Measurements from ENCODE around the gene RETREG3.
A peak's percentile ranks its signal among the peaks of the same experiment; 100 is the strongest.
"Not testable (repeated sequence)": the region's sequence is repeated elsewhere in the genome, so short reads cannot be mapped to it uniquely, and the experiment has no call there.

Gene RETREG3

DNA sequence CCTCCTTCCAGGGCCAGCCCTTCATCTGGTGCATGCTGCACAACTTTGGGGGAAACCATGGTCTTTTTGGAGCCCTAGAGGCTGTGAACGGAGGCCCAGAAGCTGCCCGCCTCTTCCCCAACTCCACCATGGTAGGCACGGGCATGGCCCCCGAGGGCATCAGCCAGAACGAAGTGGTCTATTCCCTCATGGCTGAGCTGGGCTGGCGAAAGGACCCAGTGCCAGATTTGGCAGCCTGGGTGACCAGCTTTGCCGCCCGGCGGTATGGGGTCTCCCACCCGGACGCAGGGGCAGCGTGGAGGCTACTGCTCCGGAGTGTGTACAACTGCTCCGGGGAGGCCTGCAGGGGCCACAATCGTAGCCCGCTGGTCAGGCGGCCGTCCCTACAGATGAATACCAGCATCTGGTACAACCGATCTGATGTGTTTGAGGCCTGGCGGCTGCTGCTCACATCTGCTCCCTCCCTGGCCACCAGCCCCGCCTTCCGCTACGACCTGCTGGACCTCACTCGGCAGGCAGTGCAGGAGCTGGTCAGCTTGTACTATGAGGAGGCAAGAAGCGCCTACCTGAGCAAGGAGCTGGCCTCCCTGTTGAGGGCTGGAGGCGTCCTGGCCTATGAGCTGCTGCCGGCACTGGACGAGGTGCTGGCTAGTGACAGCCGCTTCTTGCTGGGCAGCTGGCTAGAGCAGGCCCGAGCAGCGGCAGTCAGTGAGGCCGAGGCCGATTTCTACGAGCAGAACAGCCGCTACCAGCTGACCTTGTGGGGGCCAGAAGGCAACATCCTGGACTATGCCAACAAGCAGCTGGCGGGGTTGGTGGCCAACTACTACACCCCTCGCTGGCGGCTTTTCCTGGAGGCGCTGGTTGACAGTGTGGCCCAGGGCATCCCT lies 65.7 kb downstream of the RETREG3 start:
- Histone ChIP-seq H3K36me3 (ENCODE audit: insufficient read depth, low read length) (no peaks in the 10 kb centered on the region), H3K4me1 (ENCODE audit: insufficient read depth, low read length) (peaks cover 4% of the 10 kb centered on the region; the same call in 1 of the 2 replicates), H3K9ac (ENCODE audit: low read depth, low read length) (no peak overlapping the region), H3K9me3 (ENCODE audit: control insufficient read depth, insufficient read depth, low read length) (no peaks in the 10 kb centered on the region)

DNA sequence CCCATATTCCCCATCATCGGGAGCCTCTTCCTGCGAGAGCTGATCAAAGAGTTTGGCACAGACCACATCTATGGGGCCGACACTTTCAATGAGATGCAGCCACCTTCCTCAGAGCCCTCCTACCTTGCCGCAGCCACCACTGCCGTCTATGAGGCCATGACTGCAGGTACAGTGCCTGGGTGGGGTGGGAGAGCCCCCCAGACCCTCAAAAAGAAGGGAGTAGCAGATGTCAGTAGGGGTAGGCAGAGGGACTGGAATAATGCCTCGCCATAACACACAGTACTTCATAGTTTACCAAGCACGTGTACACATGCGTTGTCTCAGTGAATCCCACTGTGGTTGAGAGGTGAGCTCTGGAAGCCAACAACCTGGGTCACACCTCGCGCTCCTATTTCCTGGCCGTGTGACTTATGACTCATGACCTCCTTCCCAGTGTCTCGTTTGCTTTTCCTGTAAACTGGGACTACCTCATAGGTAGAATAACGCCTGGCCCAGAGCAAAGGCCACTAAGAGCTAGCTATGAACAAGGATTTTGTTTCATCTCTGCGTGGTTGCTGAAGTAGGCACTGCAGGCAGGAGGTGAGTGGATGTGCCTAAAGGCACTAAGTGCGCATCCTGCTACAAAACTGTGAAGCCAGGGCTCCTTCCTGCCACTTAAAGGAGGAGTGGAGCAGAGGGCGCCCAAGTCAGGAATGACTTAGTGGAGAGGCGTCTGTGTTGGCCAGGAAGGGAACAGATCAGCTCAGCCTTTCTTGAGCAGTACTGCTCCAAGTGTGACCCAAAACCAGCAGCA lies 67.9 kb downstream of the RETREG3 start:
- H3K9me3 ChIP-seq (ENCODE audit: control insufficient read depth, insufficient read depth, low read length) = no peaks in the 10 kb centered on the region
- H3K9ac ChIP-seq (ENCODE audit: low read depth, low read length) = no peak overlapping the region
- H3K4me1 ChIP-seq (ENCODE audit: insufficient read depth, low read length) = peaks cover 4% of the 10 kb centered on the region; the same call in 1 of the 2 replicates
- no peaks in the 10 kb centered on the region for H3K36me3 ChIP-seq (ENCODE audit: insufficient read depth, low read length)

DNA sequence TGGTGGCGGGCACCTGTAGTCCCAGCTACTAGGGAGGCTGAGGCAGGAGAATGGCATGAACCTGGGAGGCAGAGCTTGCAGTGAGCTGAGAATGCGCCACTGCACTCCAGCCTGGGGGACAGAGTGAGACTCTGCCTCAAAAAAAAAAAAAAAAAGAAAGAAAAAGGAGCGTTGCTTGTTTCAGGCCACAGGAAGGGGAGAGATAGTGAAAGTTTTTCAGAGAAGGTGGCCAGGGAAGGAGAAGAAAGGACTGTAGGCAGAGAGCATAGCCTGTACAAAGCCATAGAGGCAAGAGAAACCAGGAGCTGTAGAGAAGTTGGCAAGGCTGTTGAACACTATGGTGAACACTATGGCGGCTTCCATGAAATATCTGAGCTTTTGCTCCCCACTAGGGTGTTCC lies 68.6 kb downstream of the RETREG3 start:
- H3K36me3 ChIP-seq (ENCODE audit: insufficient read depth, low read length); H3K4me1 ChIP-seq (ENCODE audit: insufficient read depth, low read length); H3K9me3 ChIP-seq (ENCODE audit: control insufficient read depth, insufficient read depth, low read length); H3K9ac ChIP-seq (ENCODE audit: low read depth, low read length): not testable (repeated sequence)

DNA sequence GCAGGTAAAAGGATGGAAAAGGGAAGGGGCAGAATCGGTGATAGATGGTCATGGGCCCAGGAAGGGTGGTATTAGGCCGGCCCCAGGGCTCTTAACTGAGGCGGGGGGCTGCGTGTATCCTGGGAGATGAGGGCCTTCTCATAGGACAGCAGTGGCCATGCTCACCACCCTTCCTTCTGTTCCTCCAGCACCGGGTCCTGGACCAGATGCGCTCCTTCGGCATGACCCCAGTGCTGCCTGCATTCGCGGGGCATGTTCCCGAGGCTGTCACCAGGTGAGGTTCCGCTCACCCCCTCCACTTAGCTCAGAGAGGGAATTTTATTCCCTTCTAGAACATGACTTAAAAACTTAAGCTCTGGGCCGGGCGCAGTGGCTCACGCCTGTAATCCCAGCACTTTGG lies 70.7 kb downstream of the RETREG3 start:
- Histone ChIP-seq H3K4me1 (ENCODE audit: insufficient read depth, low read length) (peaks cover 15% of the 10 kb centered on the region), H3K36me3 (ENCODE audit: insufficient read depth, low read length) (no peaks in the 10 kb centered on the region), H3K9ac (ENCODE audit: low read depth, low read length) (no peak overlapping the region), H3K9me3 (ENCODE audit: control insufficient read depth, insufficient read depth, low read length) (no peaks in the 10 kb centered on the region)

DNA sequence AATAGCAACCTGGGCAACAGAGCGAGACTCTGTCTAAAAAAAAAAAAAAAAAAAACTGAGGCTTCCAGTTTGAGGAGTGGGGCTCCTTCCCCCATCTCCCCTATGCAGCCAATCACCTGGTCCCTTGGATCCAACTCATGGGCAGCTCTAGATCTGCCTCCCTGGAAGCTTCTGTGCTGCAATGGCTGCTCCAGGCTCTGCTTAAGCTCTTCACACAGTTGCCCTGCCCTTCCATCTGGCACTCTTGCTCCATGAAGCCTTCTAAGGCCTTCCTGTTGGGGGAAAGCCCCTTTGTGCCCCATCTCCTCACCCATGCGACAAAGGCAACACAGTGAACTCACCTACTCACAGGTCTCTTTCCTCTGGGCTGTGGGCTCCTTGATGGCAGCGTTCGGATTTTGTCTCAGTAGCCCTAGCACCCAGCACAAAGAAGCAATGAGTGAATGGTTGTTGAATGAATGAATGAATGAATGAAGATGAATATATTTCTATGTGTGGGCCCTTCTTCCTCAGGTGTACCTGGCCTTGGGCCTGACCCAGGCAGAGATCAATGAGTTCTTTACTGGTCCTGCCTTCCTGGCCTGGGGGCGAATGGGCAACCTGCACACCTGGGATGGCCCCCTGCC lies 71.2 kb downstream of the RETREG3 start:
- Histone ChIP-seq H3K9me3 (ENCODE audit: control insufficient read depth, insufficient read depth, low read length) (no peaks in the 10 kb centered on the region), H3K9ac (ENCODE audit: low read depth, low read length) (no peak overlapping the region), H3K4me1 (ENCODE audit: insufficient read depth, low read length) (peaks cover 15% of the 10 kb centered on the region), H3K36me3 (ENCODE audit: insufficient read depth, low read length) (no peaks in the 10 kb centered on the region)

DNA sequence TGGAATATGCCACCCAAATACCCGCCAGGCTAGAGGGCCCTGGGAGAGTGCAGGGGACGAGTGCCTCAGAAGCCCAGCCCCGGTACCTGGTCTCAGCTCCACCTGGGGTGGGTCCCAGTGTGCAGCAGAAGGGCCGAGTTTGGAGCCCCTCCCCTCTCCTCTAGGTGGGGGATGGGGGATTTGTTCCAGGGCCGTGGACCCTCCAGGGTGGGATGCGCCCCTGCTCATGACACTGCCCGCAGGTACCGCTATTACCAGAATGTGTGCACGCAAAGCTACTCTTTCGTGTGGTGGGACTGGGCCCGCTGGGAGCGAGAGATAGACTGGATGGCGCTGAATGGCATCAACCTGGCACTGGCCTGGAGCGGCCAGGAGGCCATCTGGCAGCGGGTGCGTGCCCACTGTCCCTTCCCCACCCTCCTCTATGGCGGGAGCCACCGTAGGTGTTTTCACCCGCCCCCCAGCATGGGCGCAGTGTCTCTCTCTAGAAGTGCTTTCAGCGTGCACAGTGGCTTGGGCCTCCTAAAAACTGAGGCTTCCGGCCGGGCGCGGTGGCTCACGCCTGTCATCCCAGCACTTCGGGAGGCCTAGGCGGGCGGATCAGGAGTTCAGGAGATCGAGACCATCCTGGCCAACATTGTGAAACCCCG lies 71.9 kb downstream of the RETREG3 start:
- Histone ChIP-seq H3K36me3 (ENCODE audit: insufficient read depth, low read length) (no peaks in the 10 kb centered on the region), H3K9ac (ENCODE audit: low read depth, low read length) (peak overlapping the region; percentile 53; the same call in 1 of the 2 replicates), H3K9me3 (ENCODE audit: control insufficient read depth, insufficient read depth, low read length) (no peaks in the 10 kb centered on the region), H3K4me1 (ENCODE audit: insufficient read depth, low read length) (peaks cover 15% of the 10 kb centered on the region)

DNA sequence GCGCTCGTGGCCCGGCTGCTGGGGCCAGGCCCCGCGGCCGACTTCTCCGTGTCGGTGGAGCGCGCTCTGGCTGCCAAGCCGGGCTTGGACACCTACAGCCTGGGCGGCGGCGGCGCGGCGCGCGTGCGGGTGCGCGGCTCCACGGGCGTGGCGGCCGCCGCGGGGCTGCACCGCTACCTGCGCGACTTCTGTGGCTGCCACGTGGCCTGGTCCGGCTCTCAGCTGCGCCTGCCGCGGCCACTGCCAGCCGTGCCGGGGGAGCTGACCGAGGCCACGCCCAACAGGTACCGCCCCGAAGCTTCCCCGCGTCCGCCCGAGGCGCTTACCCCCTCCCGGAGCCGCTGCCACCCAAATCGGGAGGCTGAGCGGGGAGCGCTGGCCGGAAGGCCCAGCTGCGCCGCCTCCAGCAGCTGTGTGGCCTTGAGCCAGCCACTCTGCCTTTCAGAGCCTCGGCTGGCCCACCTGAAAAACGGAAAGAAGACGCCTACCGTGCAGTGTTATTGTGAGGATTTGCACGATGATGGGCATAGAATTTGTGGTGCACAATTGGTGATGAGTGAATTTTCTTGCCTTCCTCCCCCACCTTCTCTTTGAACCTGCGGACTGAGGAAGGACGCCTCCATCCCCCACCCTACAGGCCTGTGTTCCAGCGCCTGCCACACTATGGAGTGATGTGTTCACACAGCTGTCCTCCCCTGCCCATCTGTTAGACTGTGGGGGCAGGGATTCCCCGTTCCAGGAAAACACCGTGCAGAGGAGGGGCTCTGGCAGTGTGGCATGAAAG lies 72.6 kb downstream of the RETREG3 start:
- Histone ChIP-seq H3K9ac (ENCODE audit: low read depth, low read length) (peak overlapping the region; percentile 53; the same call in 1 of the 2 replicates), H3K9me3 (ENCODE audit: control insufficient read depth, insufficient read depth, low read length) (no peaks in the 10 kb centered on the region), H3K4me1 (ENCODE audit: insufficient read depth, low read length) (peaks cover 15% of the 10 kb centered on the region), H3K36me3 (ENCODE audit: insufficient read depth, low read length) (no peaks in the 10 kb centered on the region)

DNA sequence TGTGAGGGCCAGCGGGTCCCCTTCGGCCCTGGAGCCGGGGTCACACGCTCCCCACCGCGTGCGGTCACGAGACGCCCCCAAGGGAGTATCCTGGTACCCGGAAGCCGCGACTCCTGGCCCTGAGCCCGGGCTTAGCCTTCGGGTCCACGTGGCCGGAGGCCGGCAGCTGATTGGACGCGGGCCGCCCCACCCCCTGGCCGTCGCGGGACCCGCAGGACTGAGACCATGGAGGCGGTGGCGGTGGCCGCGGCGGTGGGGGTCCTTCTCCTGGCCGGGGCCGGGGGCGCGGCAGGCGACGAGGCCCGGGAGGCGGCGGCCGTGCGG lies 73.2 kb downstream of the RETREG3 start, which contains the start of gene NAGLU:
TSS of gene NAGLU (plus strand) at position 194 of the 324 bp plus-strand sequence. CDS start at position 226, 32 bp downstream.
- H3K9ac ChIP-seq (ENCODE audit: low read depth, low read length) = peak within 1 kb of the TSS; percentile 53
- peaks cover 12% of the 10 kb centered on the region for H3K4me1 ChIP-seq (ENCODE audit: insufficient read depth, low read length)
- no peaks in the 10 kb centered on the region for H3K9me3 ChIP-seq (ENCODE audit: control insufficient read depth, insufficient read depth, low read length)
- H3K36me3 ChIP-seq (ENCODE audit: insufficient read depth, low read length) = no peaks in the 10 kb centered on the region

DNA sequence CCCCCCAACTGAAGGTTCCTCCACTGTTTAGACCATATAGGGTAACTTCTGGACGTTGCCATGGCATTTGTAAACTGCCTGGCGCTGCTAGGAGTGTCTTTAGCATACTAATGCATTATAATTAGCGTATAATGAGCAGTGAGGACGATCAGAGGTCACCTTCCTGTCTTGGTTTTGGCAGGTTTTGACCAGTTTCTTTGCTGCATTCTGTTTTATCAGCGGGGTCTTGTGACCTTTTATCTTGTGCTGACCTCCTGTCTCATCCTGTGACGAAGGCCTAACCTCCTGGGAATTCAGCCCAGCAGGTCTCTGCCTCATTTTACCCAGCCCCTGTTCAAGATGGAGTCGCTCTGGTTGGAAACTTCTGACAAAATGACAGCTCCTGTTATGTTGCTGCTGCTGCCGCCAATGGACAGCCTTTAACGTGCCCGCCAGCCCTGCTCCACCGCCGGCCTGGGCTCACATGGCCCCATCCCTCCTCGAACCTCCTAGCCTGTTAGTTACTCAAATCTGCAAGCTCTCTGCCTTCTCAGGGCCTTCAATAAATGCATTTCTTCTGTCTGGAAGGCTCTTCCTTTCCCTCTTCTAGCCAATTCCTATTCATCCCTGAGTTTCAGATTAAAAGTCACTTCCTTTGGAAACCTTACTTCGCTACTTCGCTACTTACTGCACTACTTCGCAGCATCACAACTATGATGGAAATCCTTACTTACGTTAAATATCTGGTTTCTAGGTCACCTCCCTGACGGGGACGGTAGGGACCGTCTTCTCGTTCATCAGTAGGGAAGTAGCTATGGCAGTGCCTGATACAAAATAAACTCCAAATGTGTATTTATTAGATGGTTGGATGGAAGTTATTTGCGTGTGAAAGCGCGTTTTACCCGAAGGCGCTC lies 73.8 kb downstream of the RETREG3 start:
- Histone ChIP-seq H3K9me3 (ENCODE audit: control insufficient read depth, insufficient read depth, low read length) (no peaks in the 10 kb centered on the region), H3K4me1 (ENCODE audit: insufficient read depth, low read length) (peaks cover 11% of the 10 kb centered on the region), H3K9ac (ENCODE audit: low read depth, low read length) (peak overlapping the region; percentile 53), H3K36me3 (ENCODE audit: insufficient read depth, low read length) (no peaks in the 10 kb centered on the region)

DNA sequence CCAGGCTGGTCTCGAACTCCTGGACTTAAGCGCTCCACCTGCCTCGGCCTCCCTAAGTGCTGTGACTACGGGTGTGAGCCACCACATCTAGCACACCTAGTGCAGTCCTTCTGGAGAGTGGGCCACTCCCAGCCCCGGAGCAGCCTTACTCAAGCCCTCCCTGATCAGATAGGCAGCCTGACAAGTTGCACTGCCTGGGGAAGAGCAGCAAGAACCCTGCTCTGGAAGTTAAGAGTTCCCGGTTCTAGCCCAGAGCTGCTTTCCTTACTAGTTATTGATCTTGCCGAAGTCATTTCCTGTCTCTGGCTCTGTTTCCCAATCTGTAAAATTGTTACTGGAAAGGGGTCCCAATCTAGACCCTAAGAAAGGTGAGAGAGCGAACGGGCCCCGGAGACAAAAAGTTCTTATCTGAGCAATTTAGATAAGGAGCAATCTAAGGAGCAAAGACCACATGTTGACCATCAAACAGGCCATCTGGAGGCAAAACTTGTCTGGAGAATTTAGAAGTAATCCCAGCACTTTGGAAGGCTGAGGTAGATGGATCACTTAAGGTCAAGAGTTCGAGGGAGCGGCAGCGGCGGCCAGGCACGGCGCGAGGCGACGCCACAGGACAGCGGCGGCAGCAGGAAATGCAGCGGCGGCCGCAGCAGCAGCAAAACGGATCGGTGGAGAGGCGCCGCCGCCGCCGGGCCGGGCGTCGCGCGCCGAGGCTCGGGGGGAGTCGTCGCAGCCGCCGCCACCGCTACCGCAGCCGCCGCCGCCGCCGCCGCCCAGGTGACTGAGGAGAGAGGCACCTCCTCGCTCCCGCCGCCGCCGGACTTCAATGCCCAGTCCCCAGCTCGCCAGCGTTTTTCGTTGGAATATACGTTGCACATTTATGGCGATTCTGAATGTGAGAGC lies 77.5 kb downstream of the RETREG3 start:
- H3K9me3 ChIP-seq (ENCODE audit: control insufficient read depth, insufficient read depth, low read length) = no peaks in the 10 kb centered on the region
- H3K4me1 ChIP-seq (ENCODE audit: insufficient read depth, low read length) = peaks cover 18% of the 10 kb centered on the region
- H3K9ac ChIP-seq (ENCODE audit: low read depth, low read length) = peak overlapping the region; percentile 60; the same call in 1 of the 2 replicates
- H3K36me3 ChIP-seq (ENCODE audit: insufficient read depth, low read length) = no peaks in the 10 kb centered on the region

DNA sequence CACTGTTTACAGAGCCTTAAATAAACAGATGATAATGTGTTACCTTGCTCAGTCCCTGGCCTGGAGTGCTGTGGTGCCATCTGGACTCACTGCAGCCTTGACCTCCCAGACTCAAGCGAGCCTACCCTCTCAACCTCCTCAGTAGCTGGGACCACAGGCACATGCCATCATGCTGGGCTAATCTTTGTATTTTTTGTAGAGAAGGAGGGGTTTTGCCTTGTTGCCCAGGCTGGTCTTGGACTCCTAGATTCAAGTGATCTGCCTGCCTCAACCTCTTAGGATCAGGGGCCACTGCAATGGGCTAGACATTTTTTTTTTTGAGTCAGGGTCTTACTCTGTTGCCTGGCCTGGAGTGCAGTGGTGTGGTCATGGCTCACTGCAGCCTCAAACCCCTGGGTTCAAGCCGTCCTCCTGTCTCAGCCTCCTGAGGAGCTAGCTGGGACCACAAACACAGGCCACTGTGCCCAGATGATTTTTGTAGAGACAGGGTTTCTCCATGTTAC lies 78.2 kb downstream of the RETREG3 start:
- H3K36me3 ChIP-seq (ENCODE audit: insufficient read depth, low read length) = no peaks in the 10 kb centered on the region
- H3K4me1 ChIP-seq (ENCODE audit: insufficient read depth, low read length) = peaks cover 18% of the 10 kb centered on the region
- no peaks in the 10 kb centered on the region for H3K9me3 ChIP-seq (ENCODE audit: control insufficient read depth, insufficient read depth, low read length)
- no peak overlapping the region for H3K9ac ChIP-seq (ENCODE audit: low read depth, low read length)

All from ES-I3 (cell line).